ENCODE results near the gene TMEM63A.
A peak's percentile ranks its signal among the peaks of the same experiment; 100 is the strongest.
"Not testable (repeated sequence)": the region's sequence is repeated elsewhere in the genome, so short reads cannot be mapped to it uniquely, and the experiment has no call there.

Gene TMEM63A

GRCh38 chr1:225845571-225846259 is 36.5 kb downstream of the TMEM63A start:
- peak; percentile 66 for DNase-seq (ENCODE audit: low read depth)

GRCh38 chr1:225845097-225845496 is 37.1 kb downstream of the TMEM63A start:
- no peak for DNase-seq (ENCODE audit: low read depth)

- DNase-seq (ENCODE audit: low read depth), result no peak
Observed at GRCh38 chr1:225844236-225845061, 37.7 kb downstream of the TMEM63A start.

GRCh38 chr1:225843426-225843795 is 38.8 kb downstream of the TMEM63A start:
- DNase-seq (ENCODE audit: low read depth), result no peak

- no peak for DNase-seq (ENCODE audit: low read depth)
Observed at GRCh38 chr1:225842788-225843425, 39.3 kb downstream of the TMEM63A start.

GRCh38 chr1:225842074-225842473 is 40.1 kb downstream of the TMEM63A start:
- no peak for DNase-seq (ENCODE audit: low read depth)

GRCh38 chr1:225840713-225841112 is 41.5 kb downstream of the TMEM63A start:
- DNase-seq (ENCODE audit: low read depth), result no peak

GRCh38 chr1:225840223-225840610 is 42.0 kb downstream of the TMEM63A start:
- DNase-seq (ENCODE audit: low read depth), result no peak

- no peak for DNase-seq (ENCODE audit: low read depth)
Observed at GRCh38 chr1:225838793-225839192, 43.4 kb downstream of the TMEM63A start.

GRCh38 chr1:225836296-225836695 is 45.9 kb downstream of the TMEM63A start:
- DNase-seq (ENCODE audit: low read depth), result not testable (repeated sequence)

GRCh38 chr1:225835856-225836255 is 46.3 kb downstream of the TMEM63A start:
- no peak for DNase-seq (ENCODE audit: low read depth)

GRCh38 chr1:225834417-225835329 is 47.5 kb downstream of the TMEM63A start:
- DNase-seq (ENCODE audit: low read depth), result no peak

GRCh38 chr1:225830841-225831240 is 51.3 kb downstream of the TMEM63A start:
- DNase-seq (ENCODE audit: low read depth), result no peak

- DNase-seq (ENCODE audit: low read depth), result no peak
Observed at GRCh38 chr1:225828706-225829345, 53.4 kb downstream of the TMEM63A start.

- DNase-seq (ENCODE audit: low read depth), result no peak
Observed at GRCh38 chr1:225827076-225827475, 55.1 kb downstream of the TMEM63A start.

GRCh38 chr1:225825607-225826007 is 56.6 kb downstream of the TMEM63A start:
- DNase-seq (ENCODE audit: low read depth), result no peak

- DNase-seq (ENCODE audit: low read depth), result no peak
Observed at GRCh38 chr1:225825078-225825477, 57.1 kb downstream of the TMEM63A start.

- no peak for DNase-seq (ENCODE audit: low read depth)
Observed at GRCh38 chr1:225824533-225824941, 57.6 kb downstream of the TMEM63A start.

GRCh38 chr1:225823811-225824261 is 58.3 kb downstream of the TMEM63A start:
- DNase-seq (ENCODE audit: low read depth), result no peak

- no peak for DNase-seq (ENCODE audit: low read depth)
Observed at GRCh38 chr1:225822655-225823403, 59.4 kb downstream of the TMEM63A start.

Measured in CMK (cell line).